Suprapubic skin (tissue), 4 donors: ENCODE data around the gene EPHA4. TPM values are rescaled to one million over a fixed set of nuclear protein-coding genes. Genes with fewer than 3 reads are reported as not detected.
A peak's percentile ranks its signal among the peaks of the same experiment; 100 is the strongest.

Source experiments
- DNase-seq, 2 donors: peaks; one replicate each; pipeline ENCODE4 v3.0.0-alpha.2; 2019; ENCODE audit warnings: low spot score in 2 of 2
- H3K27ac ChIP-seq: fragments of 200-600 bp; sonication (generic); one replicate; pipeline ENCODE4 v1.5.1; 2019
- H3K27me3 ChIP-seq: fragments of 200-600 bp; sonication (generic); one replicate; pipeline ENCODE4 v1.5.1; 2019
- H3K36me3 ChIP-seq: fragments of 200-600 bp; sonication (generic); one replicate; pipeline ENCODE4 v1.5.1; 2019
- H3K4me1 ChIP-seq: fragments of 200-600 bp; sonication (generic); one replicate; pipeline ENCODE4 v1.5.1; 2019
- H3K4me3 ChIP-seq: fragments of 200-600 bp; sonication (generic); one replicate; pipeline ENCODE4 v1.5.1; 2019; ENCODE audit warnings: mild to moderate bottlenecking
- H3K9me3 ChIP-seq: fragments of 200-600 bp; sonication (generic); one replicate; pipeline ENCODE4 v1.5.1; 2019
- EP300 ChIP-seq: sonication (generic); formaldehyde crosslinking; IDR thresholded peaks from one replicate; pipeline ENCODE4 v1.6.1; 2017; ENCODE audit warnings: antibody characterized with exemption
- POLR2A ChIP-seq, 2 donors: fragments of 450-650 bp; IDR thresholded peaks; one replicate each; pipeline ENCODE4 v1.6.1; 2017; ENCODE audit warnings: antibody characterized with exemption in 2 of 2, mild to moderate bottlenecking in 2 of 2, moderate library complexity in 2 of 2
- POLR2AphosphoS5 ChIP-seq, 3 donors: sonication (generic); formaldehyde crosslinking; IDR thresholded peaks; one replicate each; pipeline ENCODE4 v1.6.1; 2017; ENCODE audit warnings: antibody characterized with exemption in 3 of 3
- WGBS: methylation state at CpG from one replicate; pipeline ENCODE4 v1.1.5; 2018; 5-methylcytosine and 5-hydroxymethylcytosine counted together
- total RNA-seq, 4 donors: library from RNA; depleted of rRNA; stranded (reverse); fragments of >200 nt; gene quantifications; one replicate each; pipeline ENCODE4 v1.1.0, GENCODE V29; 2016
- TF ChIP-seq, protein P1 (sequence below), 2 donors: fragments of 200-600 bp in 1 of 2; fragments of 450-650 bp in 1 of 2; sonication (generic) in 1 of 2; IDR thresholded peaks; one replicate each; pipeline ENCODE4 v1.5.1; 2016 to 2019; ENCODE audit warnings: antibody characterized with exemption in 2 of 2, mild to moderate bottlenecking in 1 of 2, moderate library complexity in 1 of 2

The EPHA4 gene
- total RNA-seq, 4 donors from 2014 or later, result 49.9 to 70.6 (median 67.8) TPM

DNA sequence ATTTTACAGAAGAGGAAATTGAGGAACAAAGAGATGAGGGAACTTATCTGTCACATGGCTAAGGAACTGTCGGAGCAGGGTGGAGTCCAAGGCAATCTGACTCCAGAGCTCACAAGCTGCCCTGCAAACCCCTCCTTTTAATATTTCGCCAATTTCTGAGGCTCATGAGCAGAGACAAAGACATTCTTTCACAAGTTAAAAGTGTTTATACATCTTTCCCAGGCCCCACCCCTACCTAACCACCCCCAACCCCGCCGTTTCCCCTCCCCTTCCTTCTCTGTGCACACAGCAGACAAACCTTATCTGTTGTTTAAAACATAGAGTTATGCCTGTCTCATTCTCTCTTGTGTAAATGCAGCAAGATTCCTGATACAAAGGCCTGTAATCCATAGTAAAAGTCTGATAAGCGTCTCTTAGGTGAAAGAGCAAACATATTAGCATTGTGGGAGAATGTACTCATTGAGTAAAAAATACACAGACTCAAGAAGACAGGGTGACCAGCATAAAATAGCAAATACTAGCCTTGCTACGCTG, 44.3 kb downstream of the EPHA4 start:
- no peak for TF ChIP-seq EP300
- TF ChIP-seq POLR2AphosphoS5 (IDR thresholded peaks at IDR 0.05), result no peak
- TF ChIP-seq POLR2A (IDR thresholded peaks at IDR 0.05), result no peak
- TF ChIP-seq, protein P1, sequence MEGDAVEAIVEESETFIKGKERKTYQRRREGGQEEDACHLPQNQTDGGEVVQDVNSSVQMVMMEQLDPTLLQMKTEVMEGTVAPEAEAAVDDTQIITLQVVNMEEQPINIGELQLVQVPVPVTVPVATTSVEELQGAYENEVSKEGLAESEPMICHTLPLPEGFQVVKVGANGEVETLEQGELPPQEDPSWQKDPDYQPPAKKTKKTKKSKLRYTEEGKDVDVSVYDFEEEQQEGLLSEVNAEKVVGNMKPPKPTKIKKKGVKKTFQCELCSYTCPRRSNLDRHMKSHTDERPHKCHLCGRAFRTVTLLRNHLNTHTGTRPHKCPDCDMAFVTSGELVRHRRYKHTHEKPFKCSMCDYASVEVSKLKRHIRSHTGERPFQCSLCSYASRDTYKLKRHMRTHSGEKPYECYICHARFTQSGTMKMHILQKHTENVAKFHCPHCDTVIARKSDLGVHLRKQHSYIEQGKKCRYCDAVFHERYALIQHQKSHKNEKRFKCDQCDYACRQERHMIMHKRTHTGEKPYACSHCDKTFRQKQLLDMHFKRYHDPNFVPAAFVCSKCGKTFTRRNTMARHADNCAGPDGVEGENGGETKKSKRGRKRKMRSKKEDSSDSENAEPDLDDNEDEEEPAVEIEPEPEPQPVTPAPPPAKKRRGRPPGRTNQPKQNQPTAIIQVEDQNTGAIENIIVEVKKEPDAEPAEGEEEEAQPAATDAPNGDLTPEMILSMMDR (IDR thresholded peaks at IDR 0.05), result no peak
- peak overlapping the region; percentile 21 for H3K27ac ChIP-seq
- H3K4me3 ChIP-seq, result no peak overlapping the region
- peaks cover 44% of the 10 kb centered on the region for H3K4me1 ChIP-seq
- H3K36me3 ChIP-seq, result no peaks in the 10 kb centered on the region
- 40% methylated on average over 6 of the region's 6 CpGs for WGBS
- no peak for DNase-seq
- no peaks in the 10 kb centered on the region for H3K27me3 ChIP-seq
- H3K9me3 ChIP-seq, result no peaks in the 10 kb centered on the region

- no peak for DNase-seq
- Histone ChIP-seq H3K36me3 (no peaks in the 10 kb centered on the region), H3K27me3 (no peaks in the 10 kb centered on the region), H3K4me3 (no peak overlapping the region), H3K9me3 (no peaks in the 10 kb centered on the region), H3K4me1 (peaks cover 30% of the 10 kb centered on the region), H3K27ac (no peak overlapping the region)
- TF ChIP-seq, protein P1 (IDR thresholded peaks at IDR 0.05), result no peak
- TF ChIP-seq EP300 (no peak), POLR2A (IDR thresholded peaks at IDR 0.05) (no peak), POLR2AphosphoS5 (IDR thresholded peaks at IDR 0.05) (no peak)
- 93% methylated on average over 6 of the region's 6 CpGs for WGBS
Observed at GRCh38 chr2:221524158-221524557, 47.9 kb downstream of the EPHA4 start.

- 73% methylated on average over 3 of the region's 3 CpGs for WGBS
- H3K27me3 ChIP-seq, result no peaks in the 10 kb centered on the region
- no peak overlapping the region for H3K27ac ChIP-seq
- H3K9me3 ChIP-seq, result no peaks in the 10 kb centered on the region
- no peak for TF ChIP-seq POLR2AphosphoS5 (IDR thresholded peaks at IDR 0.05)
- TF ChIP-seq, protein P1 (IDR thresholded peaks at IDR 0.05), result no peak
- TF ChIP-seq POLR2A (IDR thresholded peaks at IDR 0.05), result no peak
- TF ChIP-seq EP300, result no peak
- no peak overlapping the region for H3K4me3 ChIP-seq
- DNase-seq, result no peak
- no peaks in the 10 kb centered on the region for H3K36me3 ChIP-seq
- H3K4me1 ChIP-seq, result peaks cover 35% of the 10 kb centered on the region
Observed at GRCh38 chr2:221521233-221521845, 50.8 kb downstream of the EPHA4 start.

GRCh38 chr2:221518935-221519625, 53.0 kb downstream of the EPHA4 start:
- Histone ChIP-seq H3K4me1 (peaks cover 38% of the 10 kb centered on the region), H3K4me3 (no peak overlapping the region), H3K36me3 (no peaks in the 10 kb centered on the region), H3K27ac (no peak overlapping the region), H3K9me3 (no peaks in the 10 kb centered on the region), H3K27me3 (no peaks in the 10 kb centered on the region)
- DNase-seq, result no peak
- WGBS, result 61% methylated on average over 7 of the region's 7 CpGs
- no peak for TF ChIP-seq POLR2A (IDR thresholded peaks at IDR 0.05)
- TF ChIP-seq, protein P1 (IDR thresholded peaks at IDR 0.05), result no peak
- TF ChIP-seq EP300, result no peak
- no peak for TF ChIP-seq POLR2AphosphoS5 (IDR thresholded peaks at IDR 0.05)

DNA sequence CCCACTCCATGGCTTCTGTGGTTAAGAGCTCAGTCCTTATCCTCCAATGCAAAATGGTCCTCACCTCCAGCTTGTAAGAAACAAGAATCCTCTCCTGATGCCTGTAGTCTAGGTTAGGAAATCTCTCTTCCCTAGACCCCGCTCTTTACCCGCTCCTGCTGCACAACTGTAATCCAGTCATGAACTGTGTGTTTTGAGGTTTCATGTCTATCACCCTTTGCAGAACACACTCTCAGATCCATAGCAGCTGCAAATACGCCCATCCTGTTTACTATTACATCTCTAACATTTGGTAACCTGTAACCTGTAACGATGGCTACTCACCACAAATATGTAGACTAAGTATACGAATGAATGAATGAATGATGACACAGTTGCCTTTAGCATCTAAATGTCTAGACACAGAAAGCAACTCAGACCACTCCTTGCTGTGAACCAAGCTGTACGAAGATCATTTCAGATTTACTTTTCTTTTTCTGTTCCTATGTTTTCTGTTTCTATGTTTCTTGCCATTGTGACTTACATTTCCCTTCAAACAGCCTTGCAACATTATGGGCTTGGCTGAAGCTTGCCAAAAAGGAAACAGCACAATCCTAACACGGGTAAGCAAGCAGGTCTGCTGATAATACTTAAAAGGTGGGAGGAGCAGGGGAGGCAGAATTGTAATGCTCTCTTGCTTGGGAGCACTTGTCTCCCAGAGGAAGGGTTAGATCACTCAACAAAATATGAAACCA, 53.7 kb downstream of the EPHA4 start:
- Histone ChIP-seq H3K4me3 (no peak overlapping the region), H3K4me1 (peaks cover 40% of the 10 kb centered on the region), H3K36me3 (no peaks in the 10 kb centered on the region), H3K9me3 (no peaks in the 10 kb centered on the region), H3K27me3 (no peaks in the 10 kb centered on the region), H3K27ac (peak overlapping the region; percentile 36)
- DNase-seq, result no peak
- 65% methylated on average over 7 of the region's 7 CpGs for WGBS
- TF ChIP-seq POLR2AphosphoS5 (IDR thresholded peaks at IDR 0.05) (no peak), POLR2A (IDR thresholded peaks at IDR 0.05) (no peak), EP300 (no peak)
- TF ChIP-seq, protein P1 (IDR thresholded peaks at IDR 0.05), result no peak
